ENCODE results near the gene TTC33.
"Not testable (repeated sequence)": the region's sequence is repeated elsewhere in the genome, so short reads cannot be mapped to it uniquely, and the experiment has no call there.

TTC33 gene, protein sequence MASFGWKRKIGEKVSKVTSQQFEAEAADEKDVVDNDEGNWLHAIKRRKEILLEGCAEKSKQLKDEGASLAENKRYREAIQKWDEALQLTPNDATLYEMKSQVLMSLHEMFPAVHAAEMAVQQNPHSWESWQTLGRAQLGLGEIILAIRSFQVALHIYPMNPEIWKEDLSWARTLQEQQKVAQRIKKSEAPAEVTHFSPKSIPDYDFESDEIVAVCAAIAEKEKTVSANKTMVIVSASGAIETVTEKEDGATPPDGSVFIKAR

DNA sequence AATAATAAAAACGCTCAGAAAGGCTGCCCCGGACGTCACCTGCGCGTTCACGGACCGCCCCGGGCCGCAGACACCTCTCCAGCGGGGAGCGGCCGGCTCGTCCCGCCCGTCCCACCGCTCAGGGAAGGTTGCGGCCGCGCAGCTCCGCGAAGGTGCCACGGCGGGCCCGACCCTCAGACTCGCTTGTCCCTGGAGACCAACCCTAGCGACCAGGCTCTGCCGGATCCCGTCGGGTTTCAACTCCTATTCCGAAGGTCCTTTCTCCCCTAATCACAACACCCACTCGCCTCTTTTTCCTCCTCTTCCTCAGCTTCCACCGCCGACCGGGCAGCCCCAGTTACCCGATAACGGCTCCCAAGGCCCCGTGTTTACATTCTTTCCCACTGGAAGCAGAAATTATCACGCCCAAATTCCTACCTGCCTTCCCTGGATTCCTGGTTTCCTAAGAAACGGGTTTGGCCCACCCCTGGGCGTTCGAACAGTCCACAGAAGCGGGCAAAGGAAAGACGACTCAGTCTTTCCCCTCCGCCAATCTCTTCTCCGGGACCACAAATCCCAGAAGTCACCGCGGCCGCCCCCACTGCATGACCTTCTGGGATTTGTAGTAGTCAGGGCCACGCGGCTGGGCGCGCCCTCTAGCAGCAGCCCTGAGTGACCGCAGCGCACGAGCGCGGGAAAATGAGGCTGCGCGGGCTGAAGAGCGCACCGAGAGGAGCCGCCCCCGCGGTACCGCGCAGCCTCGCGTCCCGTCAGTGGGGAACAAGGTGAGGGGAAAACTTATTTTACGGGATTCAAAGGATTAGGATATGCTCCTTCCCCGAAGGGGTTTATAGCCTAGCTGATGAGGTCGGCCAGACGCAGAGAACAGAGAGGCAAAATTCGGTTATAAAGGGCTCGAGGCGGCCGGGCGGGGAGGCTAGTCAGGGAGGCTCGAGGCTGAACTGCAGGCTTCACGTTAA, at the start of gene TTC33:
TSS of gene TTC33 (minus strand) at position 555 of the 959 bp plus-strand sequence. CDS start 8,943 bp downstream, outside the sequence.
- no peaks in the 10 kb centered on the region for H3K9me3 ChIP-seq (ENCODE audit: control insufficient read depth, insufficient read depth, low read length)
- peak within 1 kb of the TSS; percentile 94 for H3K9ac ChIP-seq (ENCODE audit: low read depth, low read length)
- H3K4me1 ChIP-seq (ENCODE audit: insufficient read depth, low read length) = no peaks in the 10 kb centered on the region
- H3K36me3 ChIP-seq (ENCODE audit: insufficient read depth, low read length) = no peaks in the 10 kb centered on the region

- Histone ChIP-seq H3K4me1 (ENCODE audit: insufficient read depth, low read length) (peaks cover 6% of the 10 kb centered on the region; the same call in 1 of the 2 replicates), H3K36me3 (ENCODE audit: insufficient read depth, low read length) (no peaks in the 10 kb centered on the region), H3K9me3 (ENCODE audit: control insufficient read depth, insufficient read depth, low read length) (0 out of 2 replicates have a peak, but pooled peaks cover 2% of the 10 kb centered on the region), H3K9ac (ENCODE audit: low read depth, low read length) (no peak overlapping the region)
These were observed 46.2 kb upstream of the TTC33 start for GRCh38 chr5:40801771-40802562.

- no peaks in the 10 kb centered on the region for H3K36me3 ChIP-seq (ENCODE audit: insufficient read depth, low read length)
- H3K4me1 ChIP-seq (ENCODE audit: insufficient read depth, low read length) = peaks cover 9% of the 10 kb centered on the region; the same call in 1 of the 2 replicates
- H3K9me3 ChIP-seq (ENCODE audit: control insufficient read depth, insufficient read depth, low read length) = 0 out of 2 replicates have a peak, but pooled peaks cover 2% of the 10 kb centered on the region
- H3K9ac ChIP-seq (ENCODE audit: low read depth, low read length) = peak overlapping the region; percentile 84; the same call in 1 of the 2 replicates
These were observed 43.5 kb upstream of the TTC33 start for GRCh38 chr5:40799258-40799657.

- Histone ChIP-seq H3K4me1 (ENCODE audit: insufficient read depth, low read length) (peaks cover 9% of the 10 kb centered on the region; the same call in 1 of the 2 replicates), H3K9ac (ENCODE audit: low read depth, low read length) (peak overlapping the region; percentile 84), H3K9me3 (ENCODE audit: control insufficient read depth, insufficient read depth, low read length) (0 out of 2 replicates have a peak, but pooled peaks cover 2% of the 10 kb centered on the region), H3K36me3 (ENCODE audit: insufficient read depth, low read length) (no peaks in the 10 kb centered on the region)
These were observed 43.0 kb upstream of the TTC33 start for GRCh38 chr5:40798801-40799210.

GRCh38 chr5:40798012-40798800, 42.4 kb upstream of the TTC33 start, which contains the start of gene PRKAA1:
PRKAA1 (minus strand) TSS chr5:40798374; CDS start chr5:40798189, 185 bp downstream.
- 0 out of 2 replicates have a peak, but pooled peaks cover 2% of the 10 kb centered on the region for H3K9me3 ChIP-seq (ENCODE audit: control insufficient read depth, insufficient read depth, low read length)
- peaks cover 9% of the 10 kb centered on the region; the same call in 1 of the 2 replicates for H3K4me1 ChIP-seq (ENCODE audit: insufficient read depth, low read length)
- H3K9ac ChIP-seq (ENCODE audit: low read depth, low read length) = peak within 1 kb of the TSS; percentile 84
- H3K36me3 ChIP-seq (ENCODE audit: insufficient read depth, low read length) = no peaks in the 10 kb centered on the region

GRCh38 chr5:40797273-40798011, 41.7 kb upstream of the TTC33 start:
- no peaks in the 10 kb centered on the region for H3K36me3 ChIP-seq (ENCODE audit: insufficient read depth, low read length)
- peaks cover 9% of the 10 kb centered on the region; the same call in 1 of the 2 replicates for H3K4me1 ChIP-seq (ENCODE audit: insufficient read depth, low read length)
- 0 out of 2 replicates have a peak, but pooled peaks cover 2% of the 10 kb centered on the region for H3K9me3 ChIP-seq (ENCODE audit: control insufficient read depth, insufficient read depth, low read length)
- H3K9ac ChIP-seq (ENCODE audit: low read depth, low read length) = peak overlapping the region; percentile 62

GRCh38 chr5:40796487-40796889, 40.7 kb upstream of the TTC33 start:
- H3K36me3 ChIP-seq (ENCODE audit: insufficient read depth, low read length) = no peaks in the 10 kb centered on the region
- 0 out of 2 replicates have a peak, but pooled peaks cover 2% of the 10 kb centered on the region for H3K9me3 ChIP-seq (ENCODE audit: control insufficient read depth, insufficient read depth, low read length)
- peaks cover 3% of the 10 kb centered on the region; the same call in 1 of the 2 replicates for H3K4me1 ChIP-seq (ENCODE audit: insufficient read depth, low read length)
- H3K9ac ChIP-seq (ENCODE audit: low read depth, low read length) = 0 out of 2 replicates have a peak overlapping the region, but pooled peaks have one; percentile 62

DNA sequence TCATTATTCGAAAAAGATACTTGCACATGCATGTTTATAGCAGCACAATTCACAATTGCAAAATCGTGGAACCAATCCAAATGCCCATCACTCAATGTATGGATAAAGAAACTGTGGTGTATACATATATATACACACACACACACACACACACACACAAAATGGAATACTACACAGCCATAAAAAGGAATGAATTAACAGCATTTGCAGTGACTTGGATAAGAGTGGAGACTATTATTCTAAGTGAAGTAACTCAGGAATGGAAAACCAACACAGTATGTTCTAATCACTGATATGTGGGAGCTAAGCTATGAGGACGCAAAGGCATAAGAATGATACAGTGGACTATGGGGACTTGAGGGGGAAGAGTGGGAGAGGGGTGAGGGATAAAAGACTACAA, 39.1 kb upstream of the TTC33 start:
- not testable (repeated sequence) for H3K4me1 ChIP-seq (ENCODE audit: insufficient read depth, low read length); H3K36me3 ChIP-seq (ENCODE audit: insufficient read depth, low read length); H3K9me3 ChIP-seq (ENCODE audit: control insufficient read depth, insufficient read depth, low read length); H3K9ac ChIP-seq (ENCODE audit: low read depth, low read length)

DNA sequence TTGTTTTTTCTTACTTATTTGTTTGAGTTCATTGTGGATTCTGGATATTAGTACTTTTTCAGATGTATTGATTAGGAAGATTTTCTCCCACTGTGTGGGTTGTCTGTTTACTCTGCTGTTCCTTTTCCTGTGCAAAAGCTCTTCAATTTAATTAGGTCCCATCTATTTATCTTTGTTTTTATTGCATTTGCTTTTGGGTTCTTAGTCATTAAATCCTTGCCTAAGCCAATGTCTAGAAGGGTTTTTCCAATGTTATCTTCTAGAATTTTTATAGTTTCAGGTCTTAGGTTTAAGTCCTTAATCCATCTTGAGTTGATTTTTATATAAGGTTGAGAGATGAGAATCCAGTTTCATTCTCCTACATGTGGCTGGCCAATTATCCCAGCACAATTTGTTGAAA, 38.6 kb upstream of the TTC33 start:
- not testable (repeated sequence) for H3K9ac ChIP-seq (ENCODE audit: low read depth, low read length); H3K9me3 ChIP-seq (ENCODE audit: control insufficient read depth, insufficient read depth, low read length); H3K4me1 ChIP-seq (ENCODE audit: insufficient read depth, low read length); H3K36me3 ChIP-seq (ENCODE audit: insufficient read depth, low read length)

- H3K9ac ChIP-seq (ENCODE audit: low read depth, low read length); H3K36me3 ChIP-seq (ENCODE audit: insufficient read depth, low read length); H3K4me1 ChIP-seq (ENCODE audit: insufficient read depth, low read length); H3K9me3 ChIP-seq (ENCODE audit: control insufficient read depth, insufficient read depth, low read length): not testable (repeated sequence)
These were observed 36.9 kb upstream of the TTC33 start for GRCh38 chr5:40792691-40793090.

DNA sequence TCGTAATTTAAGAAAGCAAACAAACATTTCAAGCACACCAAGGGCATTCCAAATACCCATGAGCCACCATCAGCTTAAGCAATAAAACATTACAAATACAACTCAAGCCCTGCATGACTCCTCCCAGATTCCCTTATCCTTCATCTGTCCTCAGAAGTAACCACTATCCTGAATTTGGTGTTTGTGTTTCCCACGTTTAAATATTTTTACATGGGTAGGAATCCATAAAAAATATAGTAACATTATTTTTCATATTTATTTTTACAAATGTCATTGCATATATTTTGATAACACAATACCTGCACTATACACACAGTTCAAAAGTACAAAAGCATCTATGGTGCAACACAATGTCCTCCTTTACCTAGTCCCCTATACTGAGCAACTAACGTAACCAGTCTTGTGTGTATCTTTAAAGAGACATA, 36.0 kb upstream of the TTC33 start:
- H3K36me3 ChIP-seq (ENCODE audit: insufficient read depth, low read length) = no peaks in the 10 kb centered on the region
- H3K4me1 ChIP-seq (ENCODE audit: insufficient read depth, low read length) = peaks cover 3% of the 10 kb centered on the region; the same call in 1 of the 2 replicates
- H3K9me3 ChIP-seq (ENCODE audit: control insufficient read depth, insufficient read depth, low read length) = no peaks in the 10 kb centered on the region
- no peak overlapping the region for H3K9ac ChIP-seq (ENCODE audit: low read depth, low read length)

GRCh38 chr5:40790947-40791593, 35.3 kb upstream of the TTC33 start:
- Histone ChIP-seq H3K9me3 (ENCODE audit: control insufficient read depth, insufficient read depth, low read length) (no peaks in the 10 kb centered on the region), H3K36me3 (ENCODE audit: insufficient read depth, low read length) (no peaks in the 10 kb centered on the region), H3K4me1 (ENCODE audit: insufficient read depth, low read length) (no peaks in the 10 kb centered on the region), H3K9ac (ENCODE audit: low read depth, low read length) (no peak overlapping the region)
